Measurements from ENCODE around the gene ZFAND6. TPM values are rescaled to one million over a fixed set of nuclear protein-coding genes. Genes with fewer than 3 reads are reported as not detected.
"Not testable (repeated sequence)": the region's sequence is repeated elsewhere in the genome, so short reads cannot be mapped to it uniquely, and the experiment has no call there.

Gene ZFAND6
- 100 to 1,000 TPM; 136 to 143 (median 136) TPM for polyA plus RNA-seq

GRCh38 chr15:80058851-80059785 is at the start of gene ZFAND6:
TSS of gene ZFAND6 (plus strand) at chr15:80059676. CDS start at chr15:80120345, 60,669 bp downstream.
- peaks cover 6 to 16% (median 10%) of the 10 kb centered on the region in 3 donors for H3K27me3 Mint-ChIP-seq (ENCODE audit: low read depth in 3 of 3)
- no peaks in the 10 kb centered on the region for H3K9me3 Mint-ChIP-seq
- peak within 1 kb of the TSS; percentile 91 to 96 (median 93) for H3K27ac Mint-ChIP-seq
- H3K36me3 Mint-ChIP-seq: no peaks in the 10 kb centered on the region
- H3K4me1 Mint-ChIP-seq: peaks cover 35 to 46% of the 10 kb centered on the region in 2 donors
- H3K4me3 Mint-ChIP-seq: peak within 1 kb of the TSS; percentile 90 to 95 (median 92)
- DNase-seq: peak; percentile 96

- H3K9me3 Mint-ChIP-seq: no peaks in the 10 kb centered on the region
- peaks cover 0 to 2% (median 2%) of the 10 kb centered on the region in 3 donors for H3K27me3 Mint-ChIP-seq (ENCODE audit: low read depth in 3 of 3)
- no peak overlapping the region for H3K27ac Mint-ChIP-seq
- no peaks in the 10 kb centered on the region for H3K4me1 Mint-ChIP-seq
- no peak for DNase-seq
- H3K4me3 Mint-ChIP-seq: no peak overlapping the region
- no peaks in the 10 kb centered on the region for H3K36me3 Mint-ChIP-seq
These were observed 49.3 kb upstream of the ZFAND6 start for GRCh38 chr15:80010131-80010673.

DNA sequence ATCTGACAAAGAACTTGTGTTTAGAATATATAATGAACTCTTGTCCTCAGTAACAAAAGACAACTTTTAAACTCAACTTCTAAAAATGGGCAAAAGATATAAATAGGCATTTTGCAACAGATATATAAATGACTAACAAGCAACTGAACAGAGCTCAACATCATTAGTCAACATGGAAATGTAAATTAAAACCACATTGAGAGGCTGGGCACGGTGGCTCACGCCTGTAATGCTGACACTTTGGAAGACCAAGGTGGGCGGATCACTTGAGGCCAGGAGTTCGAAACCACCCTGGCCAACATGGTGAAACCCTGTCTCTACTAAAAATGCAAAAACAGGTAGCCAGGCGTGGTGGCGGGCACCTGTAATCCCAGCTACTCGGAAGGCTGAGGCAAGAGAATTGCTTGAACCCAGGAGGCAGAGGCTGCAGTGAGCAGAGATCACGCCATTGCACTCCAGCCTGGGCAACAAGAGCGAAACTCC is 48.4 kb upstream of the ZFAND6 start:
- H3K27me3 Mint-ChIP-seq (ENCODE audit: low read depth in 3 of 3); H3K27ac Mint-ChIP-seq: not testable (repeated sequence)

DNA sequence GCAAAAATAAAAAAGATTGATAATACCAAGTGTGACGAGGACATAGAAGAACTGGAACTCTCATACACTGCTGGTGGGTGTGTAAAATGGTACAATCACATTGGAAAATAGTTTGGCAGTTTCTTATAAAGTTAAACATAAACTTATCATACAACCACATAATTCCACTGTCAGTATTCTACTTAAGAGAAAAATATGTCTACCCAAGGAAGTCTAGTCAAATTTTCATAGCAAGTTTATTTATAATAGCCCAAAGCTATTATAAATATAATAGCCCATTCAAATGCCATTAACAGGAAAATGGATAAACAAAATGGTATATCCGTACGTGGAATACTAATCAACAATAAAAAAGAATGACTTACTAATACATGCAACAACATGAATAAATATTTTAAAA is 47.9 kb upstream of the ZFAND6 start:
- no peak overlapping the region for H3K4me3 Mint-ChIP-seq
- H3K27me3 Mint-ChIP-seq (ENCODE audit: low read depth in 3 of 3): peaks cover 0 to 3% (median 2%) of the 10 kb centered on the region in 3 donors
- no peak overlapping the region for H3K27ac Mint-ChIP-seq
- DNase-seq: no peak
- H3K9me3 Mint-ChIP-seq: no peaks in the 10 kb centered on the region
- H3K36me3 Mint-ChIP-seq: no peaks in the 10 kb centered on the region
- H3K4me1 Mint-ChIP-seq: no peaks in the 10 kb centered on the region

More for the DNA sequence above, 48.4 kb upstream of the ZFAND6 start:
- H3K4me1 Mint-ChIP-seq, H3K4me3 Mint-ChIP-seq, DNase-seq, H3K36me3 Mint-ChIP-seq, H3K9me3 Mint-ChIP-seq: not testable (repeated sequence)

DNA sequence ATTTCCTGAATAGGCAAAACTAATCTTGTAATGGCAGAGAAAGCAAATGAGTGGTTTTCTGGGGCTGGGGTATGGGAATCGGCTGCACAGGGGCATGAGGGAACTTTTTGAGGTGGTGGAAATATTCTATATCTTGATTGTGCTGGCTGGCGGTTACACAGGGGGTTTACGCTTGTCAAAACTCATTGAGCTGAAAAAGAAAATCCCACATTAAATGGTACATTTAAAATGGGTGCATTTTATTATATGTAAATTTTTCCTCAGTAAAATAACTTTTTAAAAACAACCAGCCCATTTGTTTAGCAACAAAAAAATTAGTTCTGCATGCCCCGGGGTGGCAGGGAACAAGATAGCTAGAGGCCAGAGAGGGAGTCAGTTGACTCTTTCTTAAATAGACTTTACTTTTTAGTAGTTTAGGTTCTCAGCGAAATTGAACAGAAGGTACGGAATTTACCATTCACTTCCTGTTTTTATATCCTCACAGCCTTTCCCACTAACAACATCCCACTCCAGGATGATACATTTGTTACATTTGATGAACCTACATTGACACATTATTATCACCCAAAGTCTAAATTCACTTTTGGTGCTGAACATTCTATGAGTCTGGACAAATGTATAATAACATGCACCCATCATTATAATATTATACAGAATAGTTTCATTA is 47.3 kb upstream of the ZFAND6 start:
- no peak overlapping the region for H3K27ac Mint-ChIP-seq

GRCh38 chr15:80014186-80014585 is 45.3 kb upstream of the ZFAND6 start:
- H3K27ac Mint-ChIP-seq; H3K27me3 Mint-ChIP-seq (ENCODE audit: low read depth in 3 of 3); DNase-seq; H3K36me3 Mint-ChIP-seq; H3K4me3 Mint-ChIP-seq; H3K9me3 Mint-ChIP-seq: not testable (repeated sequence)
- H3K4me1 Mint-ChIP-seq: peaks cover 16 to 17% of the 10 kb centered on the region in 2 donors

More for the DNA sequence above, 47.3 kb upstream of the ZFAND6 start:
- H3K4me1 Mint-ChIP-seq: peaks cover 3 to 4% of the 10 kb centered on the region in 2 donors
- no peaks in the 10 kb centered on the region for H3K36me3 Mint-ChIP-seq
- H3K9me3 Mint-ChIP-seq: no peaks in the 10 kb centered on the region
- peaks cover 0 to 3% (median 2%) of the 10 kb centered on the region in 3 donors for H3K27me3 Mint-ChIP-seq (ENCODE audit: low read depth in 3 of 3)
- no peak overlapping the region for H3K4me3 Mint-ChIP-seq
- no peak for DNase-seq

DNA sequence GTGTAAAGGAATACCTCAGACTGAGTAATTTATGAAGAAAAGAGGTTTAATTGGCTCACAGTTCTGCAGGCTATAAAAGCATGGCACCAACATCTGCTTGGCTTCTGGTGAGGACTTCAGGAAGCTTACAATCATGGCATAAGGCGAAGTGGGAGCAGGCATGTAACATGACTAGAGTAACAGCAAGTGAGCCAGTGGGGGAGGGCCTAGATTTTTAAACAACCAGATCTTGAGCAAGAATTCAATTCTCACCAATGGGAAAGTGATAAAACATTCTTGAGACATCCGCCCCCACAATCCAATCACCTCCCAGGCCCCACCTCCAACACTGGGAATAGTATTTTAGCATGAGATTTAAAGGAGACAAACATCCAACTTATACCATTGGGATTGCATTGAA is 44.3 kb upstream of the ZFAND6 start:
- no peak for DNase-seq
- H3K27me3 Mint-ChIP-seq (ENCODE audit: low read depth in 3 of 3): peaks cover 0 to 1% (median 0%) of the 10 kb centered on the region in 3 donors
- H3K4me1 Mint-ChIP-seq: peaks cover 16 to 17% of the 10 kb centered on the region in 2 donors

GRCh38 chr15:80016506-80016905 is 43.0 kb upstream of the ZFAND6 start:
- not testable (repeated sequence) for H3K4me3 Mint-ChIP-seq; H3K27ac Mint-ChIP-seq; DNase-seq; H3K27me3 Mint-ChIP-seq (ENCODE audit: low read depth in 3 of 3); H3K36me3 Mint-ChIP-seq; H3K9me3 Mint-ChIP-seq
- peaks cover 16 to 17% of the 10 kb centered on the region in 2 donors for H3K4me1 Mint-ChIP-seq

More for the DNA sequence above, 44.3 kb upstream of the ZFAND6 start:
- Mint-ChIP-seq H3K36me3 (no peaks in the 10 kb centered on the region), H3K4me3 (no peak overlapping the region), H3K27ac (no peak overlapping the region), H3K9me3 (no peaks in the 10 kb centered on the region)

DNA sequence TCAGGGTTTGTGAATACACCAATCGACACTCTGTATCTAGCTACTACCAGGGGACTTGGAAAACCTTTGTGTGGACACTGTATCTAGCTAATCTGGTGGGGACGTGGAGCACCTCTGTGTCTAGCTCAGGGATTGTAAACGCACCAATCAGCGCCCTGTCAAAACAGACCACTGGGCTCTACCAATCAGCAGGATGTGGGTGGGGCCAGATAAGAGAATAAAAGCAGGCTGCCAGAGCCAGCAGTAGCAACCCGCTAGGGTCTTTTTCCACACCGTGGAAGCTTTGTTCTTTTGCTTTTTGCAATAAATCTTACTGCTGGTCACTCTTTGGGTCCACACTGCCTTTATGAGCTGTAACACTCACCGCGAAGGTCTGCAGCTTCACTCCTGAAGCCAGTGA is 42.3 kb upstream of the ZFAND6 start:
- H3K36me3 Mint-ChIP-seq; H3K27me3 Mint-ChIP-seq (ENCODE audit: low read depth in 3 of 3); DNase-seq; H3K9me3 Mint-ChIP-seq: not testable (repeated sequence)
- Mint-ChIP-seq H3K27ac (peak overlapping the region in 5 of 6 donors; percentile 41 to 93 (median 87)), H3K4me3 (peak overlapping the region; percentile 27 to 90 (median 84)), H3K4me1 (peaks cover 16 to 17% of the 10 kb centered on the region in 2 donors)

DNA sequence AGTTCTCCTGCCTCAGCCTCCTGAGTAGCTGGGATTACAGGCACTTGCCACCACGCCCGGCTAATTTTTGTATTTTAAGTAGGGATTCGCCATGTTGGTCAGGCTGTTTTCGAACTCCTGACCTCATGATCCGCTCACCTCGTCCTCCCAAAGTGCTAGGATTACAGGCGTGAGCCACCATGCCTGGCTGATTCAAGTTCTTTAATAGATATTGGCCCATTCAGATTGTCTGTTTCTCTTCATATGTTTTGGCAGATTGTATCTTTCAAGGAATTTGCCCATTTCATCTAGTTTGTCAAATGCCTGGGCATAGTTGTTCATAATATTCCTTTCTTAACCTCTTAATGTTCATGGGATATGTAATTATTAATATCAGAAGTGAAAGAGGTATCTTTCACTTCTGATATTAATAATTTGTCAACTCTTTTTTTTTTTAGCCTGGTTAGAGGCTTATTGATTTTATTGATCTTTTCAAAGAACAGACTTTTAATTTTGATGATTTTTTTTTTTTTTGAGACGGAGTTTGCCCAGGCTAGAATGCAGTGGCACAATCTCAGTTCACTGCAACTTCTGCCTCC is 40.2 kb upstream of the ZFAND6 start:
- H3K27me3 Mint-ChIP-seq (ENCODE audit: low read depth in 3 of 3): peaks cover 0 to 1% (median 0%) of the 10 kb centered on the region in 3 donors
- no peak overlapping the region for H3K4me3 Mint-ChIP-seq
- DNase-seq: no peak
- peaks cover 19 to 24% of the 10 kb centered on the region in 2 donors for H3K4me1 Mint-ChIP-seq
- peak overlapping the region in 1 of 6 donors; percentile 49 for H3K27ac Mint-ChIP-seq
- H3K36me3 Mint-ChIP-seq: no peaks in the 10 kb centered on the region
- no peaks in the 10 kb centered on the region for H3K9me3 Mint-ChIP-seq

GRCh38 chr15:80020149-80020548 is 39.3 kb upstream of the ZFAND6 start:
- H3K27me3 Mint-ChIP-seq (ENCODE audit: low read depth in 3 of 3); H3K4me3 Mint-ChIP-seq; H3K9me3 Mint-ChIP-seq; H3K36me3 Mint-ChIP-seq; H3K27ac Mint-ChIP-seq; DNase-seq: not testable (repeated sequence)
- H3K4me1 Mint-ChIP-seq: peaks cover 19 to 24% of the 10 kb centered on the region in 2 donors

DNA sequence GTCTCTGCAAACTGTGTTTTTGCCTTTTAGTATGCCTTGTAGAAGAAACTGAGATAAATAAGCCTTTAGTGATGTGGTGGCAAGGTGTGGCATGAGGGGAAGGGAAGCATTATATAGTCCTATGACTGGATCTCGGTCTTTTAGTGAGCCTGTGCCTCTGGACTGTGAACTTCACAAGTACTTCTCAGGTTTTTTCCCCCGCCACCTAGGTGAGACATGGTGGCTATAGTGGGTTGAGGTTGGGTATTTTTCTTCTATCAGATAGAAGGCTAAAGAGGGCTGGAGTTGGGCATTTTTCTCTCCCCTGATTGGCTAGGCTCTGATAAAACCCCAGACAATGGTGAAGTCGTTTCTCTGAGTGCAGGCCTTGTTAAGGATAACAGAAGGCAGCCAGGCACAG is 38.7 kb upstream of the ZFAND6 start:
- Mint-ChIP-seq H3K27ac (no peak overlapping the region), H3K4me3 (no peak overlapping the region), H3K36me3 (no peaks in the 10 kb centered on the region), H3K4me1 (peaks cover 19 to 24% of the 10 kb centered on the region in 2 donors), H3K27me3 (ENCODE audit: low read depth in 3 of 3) (peaks cover 0 to 1% (median 0%) of the 10 kb centered on the region in 3 donors), H3K9me3 (no peaks in the 10 kb centered on the region)
- no peak for DNase-seq

GRCh38 chr15:80026310-80026709 is 33.2 kb upstream of the ZFAND6 start:
- Mint-ChIP-seq H3K36me3 (no peaks in the 10 kb centered on the region), H3K27me3 (ENCODE audit: low read depth in 3 of 3) (no peaks in the 10 kb centered on the region), H3K9me3 (no peaks in the 10 kb centered on the region), H3K27ac (no peak overlapping the region), H3K4me3 (no peak overlapping the region), H3K4me1 (peaks cover 3 to 8% of the 10 kb centered on the region in 2 donors)
- no peak for DNase-seq
